CD14-positive monocyte (primary cell): ENCODE results near the gene HELB. TPM values are rescaled to one million over a fixed set of nuclear protein-coding genes. Genes with fewer than 3 reads are reported as not detected.
A peak's percentile ranks its signal among the peaks of the same experiment; 100 is the strongest.

Source experiments
- DNase-seq, 3 donors: peaks; one replicate each; pipeline ENCODE4 v3.0.0-alpha.2; 2011 to 2022
- H2AFZ ChIP-seq: 2 replicates; pipeline ENCODE4 v1.6.0; 2012; ENCODE audit warnings: mild to moderate bottlenecking, low read depth, low read length, inconsistent platforms; ENCODE audit not compliant: insufficient read depth, poor library complexity, severe bottlenecking
- H3K27ac ChIP-seq, 2 donors: 1 replicate in 1 of 2; 2 replicates in 1 of 2; pipeline ENCODE4 v1.5.1; 2012 to 2013; ENCODE audit warnings: low read length in 2 of 2, control low read depth in 1 of 2, inconsistent platforms in 1 of 2, low read depth in 1 of 2, mild to moderate bottlenecking in 1 of 2
- H3K27me3 ChIP-seq, 2 donors: one replicate each; pipeline versions ENCODE4 v1.6.0 to v1.6.1; 2011 to 2013; ENCODE audit warnings: low read length in 2 of 2; ENCODE audit not compliant: control insufficient read depth in 2 of 2, insufficient read depth in 2 of 2
- H3K36me3 ChIP-seq, 2 donors: replicated peaks in 1 of 2; 1 replicate in 1 of 2; 2 replicates in 1 of 2; pipeline versions ENCODE4 v1.5.1 to v1.6.1; 2012 to 2013; ENCODE audit warnings: low read length in 2 of 2, control low read depth in 1 of 2, inconsistent platforms in 1 of 2, mild to moderate bottlenecking in 1 of 2; ENCODE audit not compliant: insufficient read depth in 2 of 2, control insufficient read depth in 1 of 2
- H3K4me1 ChIP-seq, 2 donors: 1 replicate in 1 of 2; 2 replicates in 1 of 2; pipeline versions ENCODE4 v1.5.1 to v1.6.1; 2012 to 2013; ENCODE audit warnings: low read length in 2 of 2, control low read depth in 1 of 2, inconsistent platforms in 1 of 2, mild to moderate bottlenecking in 1 of 2, moderate library complexity in 1 of 2; ENCODE audit not compliant: insufficient read depth in 2 of 2, control insufficient read depth in 1 of 2
- H3K4me2 ChIP-seq: replicated peaks from 2 replicates; pipeline ENCODE3; 2012; ENCODE audit warnings: low read length, moderate library complexity, mild to moderate bottlenecking; ENCODE audit not compliant: poor library complexity, severe bottlenecking; ENCODE audit errors: extremely low read depth
- H3K4me3 ChIP-seq, 3 experiments: fragments of 200-600 bp in 1 of 3; sonication (generic) in 1 of 3; replicated peaks in 1 of 3; 1 replicate in 2 of 3; 2 replicates in 1 of 3; pipeline ENCODE4 v1.5.1; 2011 to 2013; ENCODE audit warnings: low read length in 3 of 3, mild to moderate bottlenecking in 3 of 3, control low read depth in 2 of 3, low read depth in 2 of 3, inconsistent platforms in 1 of 3, moderate library complexity in 1 of 3
- H3K79me2 ChIP-seq: 2 replicates; pipeline ENCODE4 v1.6.0; 2012; ENCODE audit warnings: mild to moderate bottlenecking, control low read depth, inconsistent platforms, low read length, moderate library complexity; ENCODE audit not compliant: insufficient read depth
- H3K9ac ChIP-seq: 2 replicates; pipeline ENCODE4 v1.6.0; 2017; ENCODE audit warnings: low read length, mild to moderate bottlenecking; ENCODE audit not compliant: insufficient read depth, poor library complexity, severe bottlenecking
- H3K9me3 ChIP-seq, 2 donors: replicated peaks in 1 of 2; 1 replicate in 1 of 2; 2 replicates in 1 of 2; pipeline versions ENCODE4 v1.5.1 to v1.6.1; 2012 to 2013; ENCODE audit warnings: low read length in 2 of 2, control low read depth in 1 of 2; ENCODE audit not compliant: control insufficient read depth in 1 of 2, insufficient read depth in 1 of 2
- H4K20me1 ChIP-seq: 2 replicates; pipeline ENCODE4 v1.6.0; 2012; ENCODE audit warnings: mild to moderate bottlenecking, low read length, control low read depth, moderate library complexity; ENCODE audit not compliant: insufficient read depth
- H3K27ac Mint-ChIP-seq, 7 donors: one replicate each; pipeline ENCODE4 v1.8.0; 2020; ENCODE audit warnings: mild to moderate bottlenecking in 7 of 7, mixed read lengths in 7 of 7, moderate library complexity in 6 of 7, inconsistent platforms in 2 of 7
- H3K27me3 Mint-ChIP-seq, 3 donors: one replicate each; pipeline ENCODE4 v1.8.0; 2021 to 2022; ENCODE audit warnings: low read depth in 3 of 3, mild to moderate bottlenecking in 3 of 3, mixed read lengths in 3 of 3, moderate library complexity in 3 of 3, inconsistent platforms in 1 of 3
- H3K36me3 Mint-ChIP-seq, 2 donors: one replicate each; pipeline ENCODE4 v1.8.0; 2020; ENCODE audit warnings: mixed read lengths in 2 of 2, inconsistent platforms in 1 of 2, mild to moderate bottlenecking in 1 of 2
- H3K4me1 Mint-ChIP-seq: one replicate; pipeline ENCODE4 v1.8.0; 2020; ENCODE audit warnings: mild to moderate bottlenecking, mixed read lengths
- H3K4me3 Mint-ChIP-seq, 2 donors: one replicate each; pipeline ENCODE4 v1.8.0; 2020; ENCODE audit warnings: mild to moderate bottlenecking in 2 of 2, mixed read lengths in 2 of 2, moderate library complexity in 1 of 2
- H3K9me3 Mint-ChIP-seq, 7 donors: one replicate each; pipeline ENCODE4 v1.8.0; 2020 to 2022; ENCODE audit warnings: mixed read lengths in 7 of 7, mild to moderate bottlenecking in 6 of 7, moderate library complexity in 6 of 7, inconsistent platforms in 2 of 7
- CTCF ChIP-seq: fragments of 200-600 bp; IDR thresholded peaks from one replicate; pipeline ENCODE4 v1.8.0; 2022; ENCODE audit warnings: antibody characterized with exemption, mild to moderate bottlenecking
- WGBS: methylation state at CpG from one replicate; pipeline ENCODE4 v1.1.5; 2013; ENCODE audit warnings: missing lambda C conversion rate; ENCODE audit not compliant: insufficient coverage; 5-methylcytosine and 5-hydroxymethylcytosine counted together
- intact Hi-C, 2 donors: fragments of 100-400 bp; cut with micrococcal nuclease; formaldehyde crosslinking; loops; one replicate each; pipeline versions ENCODE4 v1.15.0 to v1.15.1; 2023
- polyA plus RNA-seq, 3 donors: library from polyadenylated mRNA; depleted of rRNA in 1 of 3; unstranded in 2 of 3; stranded (reverse) in 1 of 3; fragments of 300-500 nt in 2 of 3; fragments of >200 nt in 1 of 3; fragmentation: Illumina TruSeq in 2 of 3; gene quantifications; 1 replicate in 2 of 3; 2 replicates in 1 of 3; pipeline ENCODE4 v1.2.3, GENCODE V29; 2012 to 2021

HELB gene
- polyA plus RNA-seq, 3 donors: 1.8 to 3.4 (median 3.0) TPM

DNA sequence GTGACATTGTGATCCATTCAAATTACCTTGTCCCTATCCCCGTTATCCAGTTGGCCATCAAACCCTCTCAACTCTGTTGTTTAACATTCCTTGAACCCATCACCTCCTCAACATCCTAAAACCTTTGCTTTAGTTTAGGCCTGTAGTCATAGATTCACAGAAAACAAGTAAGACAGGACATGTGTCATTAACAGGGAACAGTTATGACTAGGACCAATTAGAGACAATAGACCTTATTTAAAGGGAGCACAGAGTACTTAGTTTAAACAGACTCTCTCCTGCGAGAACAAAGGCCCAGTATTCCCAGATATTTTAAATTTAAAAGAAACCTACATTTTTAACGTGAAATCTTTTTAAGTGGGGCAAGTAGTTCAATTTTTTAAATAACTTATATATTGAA is 20.0 kb upstream of the HELB start:
- H3K4me1 Mint-ChIP-seq: peaks cover 33% of the 10 kb centered on the region
- H3K27ac Mint-ChIP-seq: no peak overlapping the region

DNA sequence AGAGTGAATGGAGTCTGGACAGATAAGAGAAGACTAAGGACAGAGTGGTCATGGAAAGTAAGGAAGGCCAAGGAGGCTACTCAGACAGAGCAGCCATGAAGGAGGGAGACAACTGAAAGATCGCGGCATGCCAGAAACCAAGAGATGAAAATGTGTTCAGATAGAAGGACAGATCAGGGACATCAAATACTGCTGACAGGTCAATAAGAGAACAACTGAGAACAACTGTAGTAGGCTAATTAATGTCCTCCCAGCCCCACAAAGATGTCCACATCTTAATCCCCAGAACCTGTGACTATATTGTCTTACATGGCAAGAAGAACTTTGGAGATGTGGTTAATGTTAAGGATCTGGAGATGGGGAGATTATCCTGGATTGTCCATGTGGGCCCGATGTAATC is 15.0 kb upstream of the HELB start:
- H4K20me1 ChIP-seq: no peaks in the 10 kb centered on the region
- WGBS: 100% methylated on average over 3 of the region's 3 CpGs
- no peaks in the 10 kb centered on the region for H3K9me3 ChIP-seq
- no peak overlapping the region for H3K9ac ChIP-seq
- H3K27me3 ChIP-seq: no peaks in the 10 kb centered on the region
- H3K36me3 Mint-ChIP-seq: peaks cover 0 to 2% of the 10 kb centered on the region in 2 donors
- no peak overlapping the region for H3K4me3 ChIP-seq
- DNase-seq: no peak
- H3K9me3 Mint-ChIP-seq: peaks cover 0 to 9% (median 3%) of the 10 kb centered on the region in 7 donors
- H3K79me2 ChIP-seq: no peaks in the 10 kb centered on the region
- no peaks in the 10 kb centered on the region for H3K36me3 ChIP-seq
- no peak for TF ChIP-seq CTCF
- H3K4me2 ChIP-seq: no peak overlapping the region
- H3K4me1 ChIP-seq: no peaks in the 10 kb centered on the region
- H3K27ac Mint-ChIP-seq: peak overlapping the region in 1 of 7 donors; percentile 6
- H3K4me1 Mint-ChIP-seq: peaks cover 11% of the 10 kb centered on the region
- H3K4me3 Mint-ChIP-seq: no peak overlapping the region
- peaks cover 0 to 3% (median 1%) of the 10 kb centered on the region in 3 donors for H3K27me3 Mint-ChIP-seq
- intact Hi-C loops: no loop called here
- no peak overlapping the region for H2AFZ ChIP-seq
- H3K27ac ChIP-seq: no peak overlapping the region

More for the DNA sequence above, 20.0 kb upstream of the HELB start:
- Mint-ChIP-seq H3K36me3 (peaks cover 0 to 5% of the 10 kb centered on the region in 2 donors), H3K27me3 (peaks cover 0 to 3% (median 0%) of the 10 kb centered on the region in 3 donors), H3K9me3 (peaks cover 2 to 9% (median 7%) of the 10 kb centered on the region in 7 donors), H3K4me3 (no peak overlapping the region)
- no peaks in the 10 kb centered on the region for H4K20me1 ChIP-seq
- H3K27me3 ChIP-seq: no peaks in the 10 kb centered on the region
- intact Hi-C loops: no loop called here
- no peak overlapping the region for H3K27ac ChIP-seq
- no peaks in the 10 kb centered on the region for H3K79me2 ChIP-seq
- TF ChIP-seq CTCF: no peak
- DNase-seq: no peak
- H3K36me3 ChIP-seq: no peaks in the 10 kb centered on the region
- H3K4me1 ChIP-seq: peaks cover 22 to 26% of the 10 kb centered on the region in 2 donors
- H3K9me3 ChIP-seq: no peaks in the 10 kb centered on the region
- no peak overlapping the region for H3K9ac ChIP-seq
- no CpG with 5 or more reads among the region's 3 CpGs for WGBS
- H3K4me2 ChIP-seq: no peak overlapping the region
- no peak overlapping the region for H3K4me3 ChIP-seq
- H2AFZ ChIP-seq: no peak overlapping the region
